SK-N-SH treated with all-trans-retinoic acid at 6 μM for 48 hours (cell line): ENCODE results near the gene MDFIC.

ENCODE experiments used
- ATAC-seq: fragments of 200-7000 bp; cut with Tn5 transposase; 3 replicates; pipeline ENCODE4 v1.9.1; 2020; ENCODE audit warnings: mild to moderate bottlenecking, moderate library complexity
- CSDC2 ChIP-seq: fragments of 250-450 bp; sonication (Bioruptor Pico); IDR thresholded peaks from 2 replicates; pipeline ENCODE4 v1.5.0; 2020; ENCODE audit warnings: mild to moderate bottlenecking, moderate library complexity
- CSRNP3 ChIP-seq: fragments of 250-450 bp; sonication (Bioruptor Pico); IDR thresholded peaks from 2 replicates; pipeline ENCODE4 v1.5.1; 2021; ENCODE audit warnings: mild to moderate bottlenecking, moderate library complexity
- GLIS3 ChIP-seq: fragments of 250-450 bp; sonication (Bioruptor Pico); IDR thresholded peaks from 2 replicates; pipeline ENCODE4 v1.5.0; 2020; ENCODE audit warnings: mild to moderate bottlenecking, moderate library complexity
- ISL1 ChIP-seq: fragments of 250-450 bp; sonication (Bioruptor Pico); IDR thresholded peaks from 2 replicates; pipeline ENCODE4 v2.1.2; 2022; ENCODE audit warnings: mild to moderate bottlenecking, moderate library complexity
- OSR1 ChIP-seq: fragments of 250-450 bp; sonication (Bioruptor Pico); IDR thresholded peaks from 2 replicates; pipeline ENCODE4 v1.8.0; 2022; ENCODE audit warnings: moderate library complexity, mild to moderate bottlenecking, inconsistent platforms
- PATZ1 ChIP-seq: fragments of 250-450 bp; sonication (Bioruptor Pico); IDR thresholded peaks from 2 replicates; pipeline ENCODE4 v1.8.0; 2020; ENCODE audit warnings: mild to moderate bottlenecking, moderate library complexity, borderline replicate concordance
- POU6F1 ChIP-seq: fragments of 250-450 bp; sonication (Bioruptor Pico); IDR thresholded peaks from 2 replicates; pipeline ENCODE4 v1.8.0; 2021; ENCODE audit warnings: low read depth, mild to moderate bottlenecking, moderate library complexity, borderline replicate concordance
- PPARA ChIP-seq: fragments of 250-450 bp; sonication (Bioruptor Pico); IDR thresholded peaks from 2 replicates; pipeline ENCODE4 v1.5.0; 2020; ENCODE audit warnings: mild to moderate bottlenecking, borderline replicate concordance
- SNAI2 ChIP-seq: fragments of 250-450 bp; sonication (Bioruptor Pico); IDR thresholded peaks from 2 replicates; pipeline ENCODE4 v1.5.0; 2020; ENCODE audit warnings: mild to moderate bottlenecking, moderate library complexity
- TCF4 ChIP-seq: fragments of 250-450 bp; sonication (Bioruptor Pico); IDR thresholded peaks from 2 replicates; pipeline ENCODE4 v1.8.0; 2021; ENCODE audit warnings: mild to moderate bottlenecking, moderate library complexity, borderline replicate concordance
- ZC3H10 ChIP-seq: fragments of 250-450 bp; sonication (Bioruptor Pico); IDR thresholded peaks from 2 replicates; pipeline ENCODE4 v1.5.1; 2021; ENCODE audit warnings: mild to moderate bottlenecking, moderate library complexity
- ZFP3 ChIP-seq: fragments of 250-450 bp; sonication (Bioruptor Pico); IDR thresholded peaks from 2 replicates; pipeline ENCODE4 v1.5.0; 2020; ENCODE audit warnings: mild to moderate bottlenecking, moderate library complexity
- ZFP30 ChIP-seq: fragments of 450-650 bp; formaldehyde crosslinking; IDR thresholded peaks from 2 replicates; pipeline ENCODE4 v1.5.0; 2022; ENCODE audit warnings: mild to moderate bottlenecking, moderate library complexity
- ZNF565 ChIP-seq: fragments of 450-650 bp; formaldehyde crosslinking; conservative IDR thresholded peaks from 2 replicates; pipeline ENCODE4 v1.5.0; 2020; ENCODE audit warnings: low read depth, mild to moderate bottlenecking, moderate library complexity
- ZNF70 ChIP-seq: fragments of 450-650 bp; formaldehyde crosslinking; IDR thresholded peaks from 2 replicates; pipeline ENCODE4 v1.5.0; 2020; ENCODE audit warnings: mild to moderate bottlenecking, moderate library complexity
- ZNF8 ChIP-seq: fragments of 450-650 bp; formaldehyde crosslinking; IDR thresholded peaks from 2 replicates; pipeline ENCODE4 v1.5.0; 2020; ENCODE audit warnings: mild to moderate bottlenecking, moderate library complexity
- TF ChIP-seq, protein P1 (sequence below): fragments of 250-450 bp; sonication (Bioruptor Pico); IDR thresholded peaks from 2 replicates; pipeline ENCODE4 v1.5.0; 2020; ENCODE audit warnings: mild to moderate bottlenecking, moderate library complexity
- TF ChIP-seq, protein P2 (sequence below): fragments of 250-450 bp; sonication (Bioruptor Pico); IDR thresholded peaks from 2 replicates; pipeline ENCODE4 v1.5.1; 2020; ENCODE audit warnings: low read depth, mild to moderate bottlenecking, moderate library complexity

The MDFIC gene

GRCh38 chr7:115004121-115004520, 82.2 kb downstream of the MDFIC start:
- TF ChIP-seq, protein P1, sequence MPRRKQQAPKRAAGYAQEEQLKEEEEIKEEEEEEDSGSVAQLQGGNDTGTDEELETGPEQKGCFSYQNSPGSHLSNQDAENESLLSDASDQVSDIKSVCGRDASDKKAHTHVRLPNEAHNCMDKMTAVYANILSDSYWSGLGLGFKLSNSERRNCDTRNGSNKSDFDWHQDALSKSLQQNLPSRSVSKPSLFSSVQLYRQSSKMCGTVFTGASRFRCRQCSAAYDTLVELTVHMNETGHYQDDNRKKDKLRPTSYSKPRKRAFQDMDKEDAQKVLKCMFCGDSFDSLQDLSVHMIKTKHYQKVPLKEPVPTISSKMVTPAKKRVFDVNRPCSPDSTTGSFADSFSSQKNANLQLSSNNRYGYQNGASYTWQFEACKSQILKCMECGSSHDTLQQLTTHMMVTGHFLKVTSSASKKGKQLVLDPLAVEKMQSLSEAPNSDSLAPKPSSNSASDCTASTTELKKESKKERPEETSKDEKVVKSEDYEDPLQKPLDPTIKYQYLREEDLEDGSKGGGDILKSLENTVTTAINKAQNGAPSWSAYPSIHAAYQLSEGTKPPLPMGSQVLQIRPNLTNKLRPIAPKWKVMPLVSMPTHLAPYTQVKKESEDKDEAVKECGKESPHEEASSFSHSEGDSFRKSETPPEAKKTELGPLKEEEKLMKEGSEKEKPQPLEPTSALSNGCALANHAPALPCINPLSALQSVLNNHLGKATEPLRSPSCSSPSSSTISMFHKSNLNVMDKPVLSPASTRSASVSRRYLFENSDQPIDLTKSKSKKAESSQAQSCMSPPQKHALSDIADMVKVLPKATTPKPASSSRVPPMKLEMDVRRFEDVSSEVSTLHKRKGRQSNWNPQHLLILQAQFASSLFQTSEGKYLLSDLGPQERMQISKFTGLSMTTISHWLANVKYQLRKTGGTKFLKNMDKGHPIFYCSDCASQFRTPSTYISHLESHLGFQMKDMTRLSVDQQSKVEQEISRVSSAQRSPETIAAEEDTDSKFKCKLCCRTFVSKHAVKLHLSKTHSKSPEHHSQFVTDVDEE: no peak
- TF ChIP-seq ZC3H10 (CRISPR knock-in tag): no peak
- TF ChIP-seq OSR1 (CRISPR knock-in tag): no peak
- TF ChIP-seq TCF4 (CRISPR knock-in tag): no peak
- TF ChIP-seq, protein P2, sequence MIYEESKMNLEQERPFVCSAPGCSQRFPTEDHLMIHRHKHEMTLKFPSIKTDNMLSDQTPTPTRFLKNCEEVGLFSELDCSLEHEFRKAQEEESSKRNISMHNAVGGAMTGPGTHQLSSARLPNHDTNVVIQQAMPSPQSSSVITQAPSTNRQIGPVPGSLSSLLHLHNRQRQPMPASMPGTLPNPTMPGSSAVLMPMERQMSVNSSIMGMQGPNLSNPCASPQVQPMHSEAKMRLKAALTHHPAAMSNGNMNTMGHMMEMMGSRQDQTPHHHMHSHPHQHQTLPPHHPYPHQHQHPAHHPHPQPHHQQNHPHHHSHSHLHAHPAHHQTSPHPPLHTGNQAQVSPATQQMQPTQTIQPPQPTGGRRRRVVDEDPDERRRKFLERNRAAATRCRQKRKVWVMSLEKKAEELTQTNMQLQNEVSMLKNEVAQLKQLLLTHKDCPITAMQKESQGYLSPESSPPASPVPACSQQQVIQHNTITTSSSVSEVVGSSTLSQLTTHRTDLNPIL: no peak
- no peak for TF ChIP-seq ZNF8 (CRISPR knock-in tag)
- TF ChIP-seq SNAI2 (CRISPR knock-in tag): no peak
- TF ChIP-seq ZNF70 (CRISPR knock-in tag): no peak
- no peak for TF ChIP-seq ZFP30 (CRISPR knock-in tag)
- TF ChIP-seq POU6F1: no peak
- TF ChIP-seq ZFP3 (CRISPR knock-in tag): no peak
- TF ChIP-seq PPARA (CRISPR knock-in tag): no peak
- TF ChIP-seq CSDC2 (CRISPR knock-in tag): no peak
- TF ChIP-seq ZNF565: no peak
- TF ChIP-seq PATZ1: no peak
- TF ChIP-seq, all 23 proteins: peak for 0
- no peak; the same call in 2 of the 3 replicates for ATAC-seq

DNA sequence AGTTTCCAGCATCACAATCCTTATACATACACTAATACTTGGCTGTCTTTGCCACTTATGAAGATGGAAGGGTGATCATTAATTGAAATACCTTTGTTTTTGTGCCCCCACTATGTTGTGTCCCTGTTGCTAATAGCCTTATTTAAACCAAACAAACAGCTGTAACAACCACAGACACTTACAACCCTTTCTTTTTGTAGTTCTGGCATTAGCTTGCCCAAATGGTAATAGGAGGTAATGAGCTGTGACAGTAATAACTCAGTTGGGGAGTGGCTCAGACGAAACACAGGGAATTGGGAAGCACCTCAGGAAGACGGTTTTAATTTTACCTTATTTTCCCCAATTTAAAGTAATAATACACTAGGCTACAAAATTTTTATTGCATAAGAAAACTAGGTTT, 83.4 kb downstream of the MDFIC start:
- no peak for ATAC-seq
- TF ChIP-seq CSRNP3: no peak
- no peak for TF ChIP-seq GLIS3 (CRISPR knock-in tag)
- TF ChIP-seq ISL1 (CRISPR knock-in tag): no peak
- TF ChIP-seq, protein P2: no peak
- no peak for TF ChIP-seq ZNF8 (CRISPR knock-in tag)
- TF ChIP-seq CSDC2 (CRISPR knock-in tag): no peak
- TF ChIP-seq, protein P1: no peak
- no peak for TF ChIP-seq SNAI2 (CRISPR knock-in tag)
- TF ChIP-seq, all 23 proteins: peak for 0
